Tibial nerve (tissue), 4 donors: ENCODE results near the gene UBXN2A. TPM values are rescaled to one million over a fixed set of nuclear protein-coding genes. Genes with fewer than 3 reads are reported as not detected.

Experiments
- DNase-seq, 2 donors: peaks; one replicate each; pipeline ENCODE4 v3.0.0-alpha.2; 2019; ENCODE audit warnings: low spot score in 2 of 2
- H3K27ac ChIP-seq, 4 donors: fragments of 200-600 bp; sonication (generic) in 3 of 4; one replicate each; pipeline ENCODE4 v1.5.1; 2017 to 2019; ENCODE audit warnings: mild to moderate bottlenecking in 1 of 4
- H3K27me3 ChIP-seq, 2 donors: fragments of 200-600 bp; sonication (generic) in 1 of 2; one replicate each; pipeline versions ENCODE4 v1.5.1 to v1.6.0; 2017 to 2019
- H3K36me3 ChIP-seq, 3 donors: fragments of 200-600 bp; sonication (generic); one replicate each; pipeline ENCODE4 v1.5.1; 2018 to 2019
- H3K4me1 ChIP-seq, 4 donors: fragments of 200-600 bp; sonication (generic) in 3 of 4; one replicate each; pipeline ENCODE4 v1.5.1; 2017 to 2019
- H3K4me3 ChIP-seq, 4 donors: fragments of 200-600 bp; sonication (generic) in 3 of 4; one replicate each; pipeline ENCODE4 v1.5.1; 2017 to 2019; ENCODE audit warnings: mild to moderate bottlenecking in 1 of 4, moderate library complexity in 1 of 4
- H3K9me3 ChIP-seq, 4 donors: fragments of 200-600 bp; sonication (generic) in 3 of 4; one replicate each; pipeline ENCODE4 v1.5.1; 2017 to 2019
- EP300 ChIP-seq, 2 donors: sonication (generic); formaldehyde crosslinking; IDR thresholded peaks; one replicate each; pipeline ENCODE4 v1.6.1; 2017; ENCODE audit warnings: antibody characterized with exemption in 2 of 2, mild to moderate bottlenecking in 1 of 2
- POLR2A ChIP-seq, 2 donors: fragments of 450-650 bp; IDR thresholded peaks; one replicate each; pipeline ENCODE4 v1.6.1; 2017; ENCODE audit warnings: antibody characterized with exemption in 2 of 2, mild to moderate bottlenecking in 2 of 2, moderate library complexity in 2 of 2
- WGBS, 2 donors: methylation state at CpG; one replicate each; pipeline ENCODE4 v1.1.5; 2018; 5-methylcytosine and 5-hydroxymethylcytosine counted together
- total RNA-seq, 4 donors: library from RNA; depleted of rRNA; stranded (reverse); fragments of >200 nt; gene quantifications; one replicate each; pipeline ENCODE4 v1.1.0, GENCODE V29; 2016
- TF ChIP-seq, protein P1 (sequence below), 5 experiments: fragments of 200-600 bp in 3 of 5; fragments of 450-650 bp in 2 of 5; sonication (generic) in 3 of 5; IDR thresholded peaks; one replicate each; pipeline ENCODE4 v1.5.1; 2016 to 2019; ENCODE audit warnings: antibody characterized with exemption in 5 of 5, mild to moderate bottlenecking in 3 of 5, moderate library complexity in 2 of 5

UBXN2A gene
- total RNA-seq, 4 donors from 2014 or later = 15.3 to 23.7 (median 17.2) TPM

DNA sequence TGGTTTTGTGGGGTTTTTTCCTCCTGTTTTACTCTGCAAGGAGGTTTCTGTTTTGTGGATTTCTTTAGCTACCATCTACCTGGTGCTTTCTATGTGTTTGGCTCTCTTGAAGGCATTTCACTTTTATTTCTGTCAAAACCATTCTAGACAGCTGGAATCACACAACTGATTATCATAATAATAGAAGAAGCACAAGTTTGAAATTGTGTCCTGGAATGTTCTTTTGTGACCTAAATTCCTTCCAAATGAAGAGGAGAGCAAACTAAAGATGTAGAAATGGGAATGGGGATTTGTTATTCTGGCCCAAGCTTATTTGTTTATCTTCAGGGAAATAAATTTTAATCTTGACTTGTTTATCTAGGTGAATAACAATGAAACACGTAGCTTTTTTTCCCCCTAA, 52.7 kb downstream of the UBXN2A start:
- 52 to 65% methylated on average over 1 of the region's 1 CpG for WGBS, 2 donors
- Histone ChIP-seq H3K4me3 (no peak overlapping the region), H3K36me3 (peaks cover 0 to 37% (median 0%) of the 10 kb centered on the region in 3 donors), H3K4me1 (no peaks in the 10 kb centered on the region), H3K27me3 (no peaks in the 10 kb centered on the region), H3K9me3 (no peaks in the 10 kb centered on the region), H3K27ac (no peak overlapping the region)
- TF ChIP-seq, protein P1, sequence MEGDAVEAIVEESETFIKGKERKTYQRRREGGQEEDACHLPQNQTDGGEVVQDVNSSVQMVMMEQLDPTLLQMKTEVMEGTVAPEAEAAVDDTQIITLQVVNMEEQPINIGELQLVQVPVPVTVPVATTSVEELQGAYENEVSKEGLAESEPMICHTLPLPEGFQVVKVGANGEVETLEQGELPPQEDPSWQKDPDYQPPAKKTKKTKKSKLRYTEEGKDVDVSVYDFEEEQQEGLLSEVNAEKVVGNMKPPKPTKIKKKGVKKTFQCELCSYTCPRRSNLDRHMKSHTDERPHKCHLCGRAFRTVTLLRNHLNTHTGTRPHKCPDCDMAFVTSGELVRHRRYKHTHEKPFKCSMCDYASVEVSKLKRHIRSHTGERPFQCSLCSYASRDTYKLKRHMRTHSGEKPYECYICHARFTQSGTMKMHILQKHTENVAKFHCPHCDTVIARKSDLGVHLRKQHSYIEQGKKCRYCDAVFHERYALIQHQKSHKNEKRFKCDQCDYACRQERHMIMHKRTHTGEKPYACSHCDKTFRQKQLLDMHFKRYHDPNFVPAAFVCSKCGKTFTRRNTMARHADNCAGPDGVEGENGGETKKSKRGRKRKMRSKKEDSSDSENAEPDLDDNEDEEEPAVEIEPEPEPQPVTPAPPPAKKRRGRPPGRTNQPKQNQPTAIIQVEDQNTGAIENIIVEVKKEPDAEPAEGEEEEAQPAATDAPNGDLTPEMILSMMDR (IDR thresholded peaks at IDR 0.05) = no peak
- TF ChIP-seq POLR2A (IDR thresholded peaks at IDR 0.05) (no peak), EP300 (IDR thresholded peaks at IDR 0.05) (no peak)
- no peak for DNase-seq

DNA sequence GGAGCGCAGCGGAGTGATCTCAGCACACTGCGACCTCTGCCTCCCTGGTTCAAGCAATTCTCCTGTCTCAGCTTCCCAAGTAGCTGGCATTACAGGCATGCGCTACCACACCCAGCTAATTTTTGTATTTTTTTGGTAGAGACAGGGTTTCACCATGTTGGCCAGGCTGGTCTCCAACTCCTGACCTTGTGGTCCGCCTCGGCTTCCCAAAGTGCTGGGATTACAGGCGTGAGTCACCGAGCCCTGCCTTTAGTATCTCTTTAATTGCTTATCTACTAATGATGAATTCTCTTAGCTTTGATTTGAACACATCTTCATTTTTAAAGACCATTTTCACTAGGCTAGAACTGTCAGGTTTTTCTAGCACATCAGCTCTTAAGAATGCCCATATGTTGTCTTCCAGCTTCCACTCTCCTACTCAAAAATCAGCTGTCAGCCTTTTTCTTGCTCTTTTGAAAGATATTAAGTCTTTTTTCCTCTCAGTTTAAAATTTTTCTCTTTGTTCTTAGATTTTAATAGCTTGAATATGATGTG, 53.5 kb downstream of the UBXN2A start:
- Histone ChIP-seq H3K36me3 (peaks cover 0 to 43% (median 0%) of the 10 kb centered on the region in 3 donors), H3K4me3 (no peak overlapping the region), H3K9me3 (no peaks in the 10 kb centered on the region), H3K27me3 (no peaks in the 10 kb centered on the region), H3K27ac (no peak overlapping the region), H3K4me1 (no peaks in the 10 kb centered on the region)
- DNase-seq = no peak
- WGBS, 2 donors = 96% methylated on average over 8 of the region's 8 CpGs
- TF ChIP-seq POLR2A (IDR thresholded peaks at IDR 0.05) (no peak), EP300 (IDR thresholded peaks at IDR 0.05) (no peak)
- TF ChIP-seq, protein P1 (IDR thresholded peaks at IDR 0.05) = no peak

DNA sequence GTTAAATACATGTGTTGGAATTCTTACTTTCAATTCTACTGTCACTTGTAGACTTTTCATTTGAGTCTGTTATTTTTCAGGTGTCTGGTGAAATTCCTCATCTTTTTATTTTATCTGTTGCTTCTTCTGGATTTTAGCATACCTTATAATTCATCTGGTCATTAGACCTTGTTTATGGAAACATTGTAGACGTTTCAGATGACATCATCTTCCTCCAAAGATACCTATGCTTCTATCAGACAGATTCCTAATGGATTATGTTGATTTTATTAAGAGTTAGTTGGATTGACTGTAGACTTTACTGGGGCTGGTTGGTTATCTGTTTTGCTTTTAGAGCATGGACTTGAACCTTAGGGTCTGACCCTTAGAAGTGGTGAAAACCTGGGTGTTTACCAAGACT, 54.3 kb downstream of the UBXN2A start:
- no peaks in the 10 kb centered on the region for H3K27me3 ChIP-seq
- H3K4me1 ChIP-seq = no peaks in the 10 kb centered on the region
- 33 to 51% methylated on average over 1 of the region's 1 CpG for WGBS, 2 donors
- no peak overlapping the region for H3K4me3 ChIP-seq
- no peaks in the 10 kb centered on the region for H3K9me3 ChIP-seq
- H3K36me3 ChIP-seq = peaks cover 0 to 46% (median 0%) of the 10 kb centered on the region in 3 donors
- H3K27ac ChIP-seq = no peak overlapping the region
- no peak for DNase-seq
- no peak for TF ChIP-seq EP300 (IDR thresholded peaks at IDR 0.05)
- no peak for TF ChIP-seq POLR2A (IDR thresholded peaks at IDR 0.05)
- TF ChIP-seq, protein P1 (IDR thresholded peaks at IDR 0.05) = no peak

DNA sequence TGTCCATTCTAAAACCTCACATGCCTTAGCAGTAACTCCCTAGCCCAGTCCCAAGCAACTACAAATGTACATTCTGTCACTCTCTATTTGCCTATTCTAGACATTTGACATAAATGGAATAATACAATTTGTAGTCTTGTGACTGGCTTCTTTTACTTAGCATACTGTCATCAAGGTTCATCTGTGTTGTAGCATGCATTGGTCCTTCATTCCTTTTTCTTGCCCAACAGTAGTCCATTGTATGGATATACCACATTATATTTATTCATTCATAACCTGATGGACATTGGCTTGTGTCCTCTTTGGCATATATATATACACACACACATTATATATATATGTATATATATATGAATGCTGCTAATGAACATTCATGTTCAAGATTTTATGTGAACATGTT, 67.4 kb downstream of the UBXN2A start:
- Histone ChIP-seq H3K27me3 (peaks cover 0 to 29% of the 10 kb centered on the region in 2 donors), H3K36me3 (peaks cover 0 to 4% (median 0%) of the 10 kb centered on the region in 3 donors)
- TF ChIP-seq POLR2A (IDR thresholded peaks at IDR 0.05) = no peak
- TF ChIP-seq, protein P1 (IDR thresholded peaks at IDR 0.05) = no peak
- no peak for TF ChIP-seq EP300 (IDR thresholded peaks at IDR 0.05)

DNA sequence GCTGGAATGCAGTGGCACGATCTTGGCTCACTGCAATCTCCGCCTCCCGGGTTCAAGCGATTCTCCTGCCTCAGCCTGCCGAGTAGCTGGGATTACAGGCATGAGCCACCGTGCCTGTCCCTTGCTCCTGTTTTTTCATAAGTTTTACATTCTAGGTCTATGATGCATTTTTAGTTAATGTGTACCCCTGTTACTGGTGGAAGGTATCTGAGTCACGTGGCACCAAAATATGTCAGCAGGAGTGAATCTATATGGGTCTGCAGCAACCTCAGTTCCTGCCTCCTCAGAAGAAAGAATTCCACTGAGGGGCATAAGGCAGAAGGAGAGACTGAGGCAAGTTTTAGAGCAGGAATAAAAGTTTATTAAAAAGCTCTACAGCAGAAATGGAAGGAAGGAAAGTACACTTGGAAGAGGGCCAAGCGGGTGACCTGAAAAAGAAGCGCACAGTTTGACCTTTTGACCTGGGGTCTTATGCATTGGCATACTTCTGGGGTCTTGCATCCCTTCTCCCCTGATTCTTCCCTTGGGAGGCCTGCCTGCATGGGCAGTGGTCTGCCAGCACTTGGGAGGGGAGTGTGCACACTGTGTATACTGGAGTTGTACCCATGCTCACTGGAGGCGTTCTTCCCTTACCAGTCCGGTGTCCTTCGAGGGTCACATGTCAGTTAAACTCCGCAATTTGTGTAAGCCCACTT, 68.6 kb downstream of the UBXN2A start:
- TF ChIP-seq, protein P1 (IDR thresholded peaks at IDR 0.05) = no peak
- no peak overlapping the region for H3K4me3 ChIP-seq
- no peak for DNase-seq
- 54 to 56% methylated on average over 13 of the region's 13 CpGs for WGBS, 2 donors
- H3K4me1 ChIP-seq = peaks cover 0 to 17% (median 10%) of the 10 kb centered on the region in 4 donors
- peaks cover 0 to 29% of the 10 kb centered on the region in 2 donors for H3K27me3 ChIP-seq
- H3K36me3 ChIP-seq = no peaks in the 10 kb centered on the region
- no peaks in the 10 kb centered on the region for H3K9me3 ChIP-seq
- no peak overlapping the region for H3K27ac ChIP-seq

More for the DNA sequence above, 67.4 kb downstream of the UBXN2A start:
- DNase-seq = no peak
- Histone ChIP-seq H3K4me1 (peaks cover 0 to 17% (median 10%) of the 10 kb centered on the region in 4 donors), H3K9me3 (no peaks in the 10 kb centered on the region), H3K27ac (no peak overlapping the region), H3K4me3 (no peak overlapping the region)
